Esophagus muscularis mucosa (tissue), 3 donors: ENCODE data around the gene LFNG.

Experiments used
- CTCF ChIP-seq, 3 experiments: fragments of 200-600 bp in 2 of 3; fragments of 450-650 bp in 1 of 3; sonication (generic) in 2 of 3; IDR thresholded peaks; one replicate each; pipeline ENCODE4 v1.5.1; 2017 to 2019; ENCODE audit warnings: antibody characterized with exemption in 3 of 3, mild to moderate bottlenecking in 2 of 3, moderate library complexity in 1 of 3
- POLR2A ChIP-seq: fragments of 450-650 bp; IDR thresholded peaks from one replicate; pipeline ENCODE4 v1.6.1; 2017; ENCODE audit warnings: antibody characterized with exemption, moderate library complexity, mild to moderate bottlenecking, low read depth
- POLR2AphosphoS5 ChIP-seq, 2 donors: sonication (generic); formaldehyde crosslinking; IDR thresholded peaks; one replicate each; pipeline ENCODE4 v1.6.1; 2017; ENCODE audit warnings: antibody characterized with exemption in 2 of 2

- TF ChIP-seq CTCF (IDR thresholded peaks at IDR 0.05) (no peak), POLR2AphosphoS5 (IDR thresholded peaks at IDR 0.05) (no peak), POLR2A (no peak)
Measured at GRCh38 chr7:2541291-2542010, 21.9 kb downstream of the LFNG start.
